ENCODE data around the gene ECE2.
A peak's percentile ranks its signal among the peaks of the same experiment; 100 is the strongest.

ECE2 gene

GRCh38 chr3:184295771-184296170, 19.9 kb downstream of the ECE2 start:
- no peak overlapping the region for H3K4me3 ChIP-seq (IDR thresholded peaks at IDR 0.05; ENCODE audit: insufficient read depth, low read depth, low read length)
- peaks cover 15% of the 10 kb centered on the region for H3K79me2 ChIP-seq (ENCODE audit: insufficient read depth, low read depth)
- no peak overlapping the region for H3K4me2 ChIP-seq
- no peak overlapping the region for H2AFZ ChIP-seq (ENCODE audit: low read depth)
- no peaks in the 10 kb centered on the region for H4K20me1 ChIP-seq (ENCODE audit: insufficient read depth)
- no peaks in the 10 kb centered on the region; the same call in 1 of the 2 replicates for H3K36me3 ChIP-seq (ENCODE audit: insufficient read depth)
- TF ChIP-seq CTCF (conservative IDR thresholded peaks at IDR 0.05; ENCODE audit: low read depth, low read length), result no peak
- H3K27me3 ChIP-seq (ENCODE audit: insufficient read depth, low read depth), result no peaks in the 10 kb centered on the region
- no peak overlapping the region for H3K27ac ChIP-seq
- H3K4me1 ChIP-seq (ENCODE audit: low read depth, poor library complexity, severe bottlenecking), result peaks cover 10% of the 10 kb centered on the region
- no peak overlapping the region for H3K9ac ChIP-seq

GRCh38 chr3:184296616-184297015, 20.8 kb downstream of the ECE2 start:
- H2AFZ ChIP-seq (ENCODE audit: low read depth), result no peak overlapping the region
- TF ChIP-seq CTCF (conservative IDR thresholded peaks at IDR 0.05; ENCODE audit: low read depth, low read length), result no peak
- peaks cover 2% of the 10 kb centered on the region; the same call in 1 of the 2 replicates for H3K36me3 ChIP-seq (ENCODE audit: insufficient read depth)
- H3K4me1 ChIP-seq (ENCODE audit: low read depth, poor library complexity, severe bottlenecking), result peaks cover 12% of the 10 kb centered on the region
- no peak overlapping the region for H3K4me2 ChIP-seq
- H3K27ac ChIP-seq, result no peak overlapping the region
- no peak overlapping the region for H3K4me3 ChIP-seq (IDR thresholded peaks at IDR 0.05; ENCODE audit: insufficient read depth, low read depth, low read length)
- H3K27me3 ChIP-seq (ENCODE audit: insufficient read depth, low read depth), result no peaks in the 10 kb centered on the region
- H4K20me1 ChIP-seq (ENCODE audit: insufficient read depth), result no peaks in the 10 kb centered on the region
- peaks cover 23% of the 10 kb centered on the region for H3K79me2 ChIP-seq (ENCODE audit: insufficient read depth, low read depth)
- no peak overlapping the region for H3K9ac ChIP-seq

- Histone ChIP-seq H3K4me3 (IDR thresholded peaks at IDR 0.05; ENCODE audit: insufficient read depth, low read depth, low read length) (peak within 1 kb of the TSS; percentile 81), H3K36me3 (ENCODE audit: insufficient read depth) (peaks cover 21% of the 10 kb centered on the region; the same call in 1 of the 2 replicates), H4K20me1 (ENCODE audit: insufficient read depth) (no peaks in the 10 kb centered on the region), H3K27me3 (ENCODE audit: insufficient read depth, low read depth) (no peaks in the 10 kb centered on the region), H3K4me2 (peak within 1 kb of the TSS; percentile 100), H3K4me1 (ENCODE audit: low read depth, poor library complexity, severe bottlenecking) (peaks cover 12% of the 10 kb centered on the region), H2AFZ (ENCODE audit: low read depth) (peak within 1 kb of the TSS; percentile 91), H3K9ac (peak within 1 kb of the TSS; percentile 72), H3K27ac (peak within 1 kb of the TSS; percentile 63), H3K79me2 (ENCODE audit: insufficient read depth, low read depth) (peaks cover 27% of the 10 kb centered on the region)
- TF ChIP-seq CTCF (conservative IDR thresholded peaks at IDR 0.05; ENCODE audit: low read depth, low read length), result no peak
Measured at GRCh38 chr3:184298759-184299487, 23.1 kb downstream of the ECE2 start, which contains the start of gene PSMD2. Gene PSMD2, plus strand, starts transcription at chr3:184299241. Its CDS starts 26 bp downstream, at chr3:184299267.

GRCh38 chr3:184299488-184300377, 23.9 kb downstream of the ECE2 start:
- peaks cover 27% of the 10 kb centered on the region for H3K79me2 ChIP-seq (ENCODE audit: insufficient read depth, low read depth)
- no peaks in the 10 kb centered on the region for H4K20me1 ChIP-seq (ENCODE audit: insufficient read depth)
- peaks cover 12% of the 10 kb centered on the region for H3K4me1 ChIP-seq (ENCODE audit: low read depth, poor library complexity, severe bottlenecking)
- H3K27ac ChIP-seq, result peak overlapping the region; percentile 44
- no peaks in the 10 kb centered on the region for H3K27me3 ChIP-seq (ENCODE audit: insufficient read depth, low read depth)
- peak overlapping the region; percentile 81 for H3K4me3 ChIP-seq (IDR thresholded peaks at IDR 0.05; ENCODE audit: insufficient read depth, low read depth, low read length)
- H3K4me2 ChIP-seq, result peak overlapping the region; percentile 100
- TF ChIP-seq CTCF (conservative IDR thresholded peaks at IDR 0.05; ENCODE audit: low read depth, low read length), result no peak
- peak overlapping the region; percentile 72 for H3K9ac ChIP-seq
- H3K36me3 ChIP-seq (ENCODE audit: insufficient read depth), result peaks cover 25% of the 10 kb centered on the region; the same call in 1 of the 2 replicates
- H2AFZ ChIP-seq (ENCODE audit: low read depth), result peak overlapping the region; percentile 28; the same call in 1 of the 2 replicates

All from KMS-11 (cell line).